Measurements from ENCODE around the gene LRRC8D. TPM values are rescaled to one million over a fixed set of nuclear protein-coding genes. Genes with fewer than 3 reads are reported as not detected.

LRRC8D gene
- total and polyA plus RNA-seq, 2 experiments from 2014 or later = 23.6 to 48.8 TPM

DNA sequence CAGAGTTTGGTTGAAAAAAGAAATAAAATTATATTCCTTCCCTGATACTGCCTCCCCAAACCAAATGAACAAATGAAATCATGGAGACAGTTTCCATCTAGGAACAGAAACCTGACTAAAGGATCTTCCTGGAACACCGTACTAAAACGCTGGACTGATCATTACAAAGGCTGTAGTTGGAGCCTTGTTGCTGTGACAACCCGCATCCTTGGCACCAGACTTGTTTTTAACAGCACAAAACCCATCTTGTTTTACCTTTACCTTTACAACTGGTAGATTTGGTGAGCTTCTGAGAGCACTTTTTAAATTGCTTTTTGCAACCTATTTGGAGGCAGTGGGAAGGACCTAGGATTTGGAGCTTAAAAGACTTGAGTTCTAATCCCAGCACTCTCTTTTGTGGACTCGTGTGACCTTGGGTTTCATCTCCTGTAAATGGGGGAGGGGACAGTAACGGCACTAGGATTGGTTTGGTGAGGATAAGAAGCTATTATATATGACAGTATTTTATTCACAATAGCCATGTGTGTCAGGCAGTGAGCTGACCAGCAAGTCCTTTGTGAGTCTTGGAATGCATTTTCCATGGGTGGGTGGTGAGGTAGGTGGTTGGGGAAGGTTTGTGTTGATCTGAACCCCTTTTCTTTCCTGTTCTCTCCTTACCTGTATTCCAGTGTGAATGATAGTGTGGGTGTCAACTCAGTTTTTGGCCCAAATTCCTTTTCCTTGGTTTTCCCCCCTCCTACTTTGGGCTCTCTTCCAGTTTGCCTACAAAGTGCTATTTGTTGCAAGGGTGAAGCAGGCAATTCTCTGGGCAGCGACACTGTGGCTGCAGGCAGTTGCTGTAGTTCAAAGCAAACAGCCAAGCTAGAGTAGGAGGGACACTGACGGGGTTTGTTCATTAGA is 12.6 kb downstream of the LRRC8D start:
- Histone ChIP-seq H4K20me1 (replicated peaks; ENCODE audit: insufficient read depth) (peaks cover 3% of the 10 kb centered on the region), H3K9me2 (ENCODE audit: insufficient read depth) (no peaks in the 10 kb centered on the region), H3K79me2 (replicated peaks; ENCODE audit: insufficient read depth) (peaks cover 89% of the 10 kb centered on the region), H2AFZ (no peak overlapping the region), H3K4me2 (peak overlapping the region; percentile 46), H3F3A (replicated peaks; ENCODE audit: low read depth) (no peaks in the 10 kb centered on the region), H3K36me3 (ENCODE audit: insufficient read depth) (no peaks in the 10 kb centered on the region), H3K4me3 (no peak overlapping the region), H3K4me1 (ENCODE audit: insufficient read depth) (peaks cover 73% of the 10 kb centered on the region), H3K27me3 (ENCODE audit: insufficient read depth) (no peaks in the 10 kb centered on the region), H3K27ac (ENCODE audit: low read depth) (peak overlapping the region; percentile 57)
- TF ChIP-seq ZNF114 (CRISPR knock-in tag; IDR thresholded peaks at IDR 0.05) (no peak), ZNF331 (CRISPR knock-in tag; IDR thresholded peaks at IDR 0.05; ENCODE audit: low read depth) (no peak), EZH2 (IDR thresholded peaks at IDR 0.05; ENCODE audit: low read depth, unreplicated experiment) (no peak), CREB1 (CRISPR knock-in tag; IDR thresholded peaks at IDR 0.05; ENCODE audit: low read depth) (no peak), EZH2phosphoT487 (IDR thresholded peaks at IDR 0.05; ENCODE audit: unreplicated experiment) (no peak), REST (IDR thresholded peaks at IDR 0.05; ENCODE audit: unreplicated experiment) (no peak)
- DNase-seq (ENCODE audit: low spot score) (peak; percentile 35), ATAC-seq (no peak)
- Mint-ChIP-seq H3K4me3 (no peak overlapping the region; the same call in 2 of the 3 replicates), H3K9me3 (no peaks in the 10 kb centered on the region), H3K27ac (no peak overlapping the region; the same call in 1 of the 2 replicates), H3K27me3 (ENCODE audit: insufficient read depth, low read depth, poor library complexity) (peaks cover 2% of the 10 kb centered on the region), H3K4me1 (peaks cover 75% of the 10 kb centered on the region), H3K36me3 (ENCODE audit: low read depth) (no peaks in the 10 kb centered on the region)

DNA sequence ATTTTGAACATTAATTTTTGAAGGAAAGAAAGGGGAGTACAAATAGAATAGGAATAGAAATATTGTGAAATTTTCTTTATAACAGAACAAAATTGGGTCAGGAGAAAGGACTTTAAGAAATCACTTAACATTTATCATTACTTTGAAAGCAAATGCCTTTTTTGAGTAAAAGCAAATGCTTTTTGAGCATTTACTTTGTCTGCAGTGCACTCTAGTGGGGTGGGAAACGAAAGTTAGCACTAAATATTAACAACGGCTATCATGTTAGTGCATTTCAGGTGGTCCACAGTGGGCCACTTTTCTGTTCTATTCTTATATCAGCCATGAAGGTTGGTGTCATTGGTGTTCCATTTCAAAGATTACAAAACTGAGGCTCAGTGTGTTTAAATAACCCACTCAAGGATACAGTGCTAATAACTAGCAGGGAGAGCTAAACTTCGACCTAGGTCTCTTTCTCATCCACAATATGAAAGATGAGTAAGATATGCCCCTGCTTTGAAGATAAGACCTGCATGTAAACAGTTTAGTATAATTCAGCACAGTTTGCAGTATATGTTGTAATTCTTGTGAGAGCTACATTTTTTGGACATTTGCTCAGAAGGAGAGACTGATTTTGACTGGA is 13.4 kb downstream of the LRRC8D start:
- H3K4me3 Mint-ChIP-seq = no peak overlapping the region
- no peaks in the 10 kb centered on the region for H3K36me3 Mint-ChIP-seq (ENCODE audit: low read depth)
- Histone ChIP-seq H3K27me3 (ENCODE audit: insufficient read depth) (no peaks in the 10 kb centered on the region), H3K79me2 (replicated peaks; ENCODE audit: insufficient read depth) (peaks cover 89% of the 10 kb centered on the region), H3K4me1 (ENCODE audit: insufficient read depth) (peaks cover 81% of the 10 kb centered on the region), H2AFZ (no peak overlapping the region), H3K9me2 (ENCODE audit: insufficient read depth) (no peaks in the 10 kb centered on the region), H3K36me3 (ENCODE audit: insufficient read depth) (no peaks in the 10 kb centered on the region), H3F3A (replicated peaks; ENCODE audit: low read depth) (no peaks in the 10 kb centered on the region), H3K4me2 (no peak overlapping the region), H3K4me3 (no peak overlapping the region), H4K20me1 (replicated peaks; ENCODE audit: insufficient read depth) (peaks cover 8% of the 10 kb centered on the region; the same call in 1 of the 2 replicates), H3K27ac (ENCODE audit: low read depth) (no peak overlapping the region)
- DNase-seq (ENCODE audit: low spot score) = no peak
- H3K9me3 Mint-ChIP-seq = no peaks in the 10 kb centered on the region
- H3K4me1 Mint-ChIP-seq = peaks cover 82% of the 10 kb centered on the region
- H3K27me3 Mint-ChIP-seq (ENCODE audit: insufficient read depth, low read depth, poor library complexity) = peaks cover 2% of the 10 kb centered on the region
- H3K27ac Mint-ChIP-seq = no peak overlapping the region; the same call in 1 of the 2 replicates
- no peak for ATAC-seq
- TF ChIP-seq JUNB (IDR thresholded peaks at IDR 0.05; ENCODE audit: unreplicated experiment) (no peak), ZNF114 (CRISPR knock-in tag; IDR thresholded peaks at IDR 0.05) (no peak), ETS1 (IDR thresholded peaks at IDR 0.05) (no peak), STAT1 (IDR thresholded peaks at IDR 0.05; ENCODE audit: unreplicated experiment) (no peak)
